K562 (cell line): ENCODE data around the gene FAM83D.

Experiments
- CEBPB ChIP-seq: fragments of 450-650 bp; IDR thresholded peaks from 2 replicates; pipeline ENCODE4 v1.6.1; 2016; ENCODE audit warnings: missing genetic modification characterization, missing compliant biosample characterization
- CHD2 ChIP-seq: IDR thresholded peaks from 2 replicates; pipeline ENCODE4 v1.6.1; 2011; ENCODE audit warnings: low read depth, low read length
- E2F5 ChIP-seq: sonication (generic); formaldehyde crosslinking; IDR thresholded peaks from 2 replicates; pipeline ENCODE4 v1.8.0; 2022; ENCODE audit warnings: mild to moderate bottlenecking, missing genetic modification reagents
- EGR1 ChIP-seq: fragments of 450-650 bp; conservative IDR thresholded peaks from 2 replicates; pipeline ENCODE4 v1.6.1; 2017; ENCODE audit warnings: mild to moderate bottlenecking
- EP300 ChIP-seq: IDR thresholded peaks from 2 replicates; pipeline ENCODE4 v1.6.1; 2012; ENCODE audit warnings: low read length, improper control_type of control experiment
- ETV6 ChIP-seq, 3 experiments: fragments of 150-350 bp in 1 of 3; sonication (generic) in 1 of 3; formaldehyde crosslinking in 1 of 3; IDR thresholded peaks; 2 replicates each; pipeline versions ENCODE4 v1.6.1 to v1.8.0; 2014 to 2022; ENCODE audit warnings: borderline replicate concordance in 2 of 3, low read depth in 2 of 3, antibody characterized with exemption in 1 of 3, low read length in 1 of 3, mild to moderate bottlenecking in 1 of 3, missing genetic modification reagents in 1 of 3
- MED1 ChIP-seq: sonication (generic); formaldehyde crosslinking; IDR thresholded peaks from 2 replicates; pipeline ENCODE4 v1.8.1; 2023; ENCODE audit warnings: missing genetic modification reagents, borderline replicate concordance
- NFIC ChIP-seq: fragments of 450-650 bp; IDR thresholded peaks from 2 replicates; pipeline ENCODE4 v1.6.1; 2017; ENCODE audit warnings: mild to moderate bottlenecking, inconsistent platforms
- RFX7 ChIP-seq: fragments of 250-450 bp; sonication (Bioruptor Pico); IDR thresholded peaks from 2 replicates; pipeline ENCODE4 v1.5.1; 2021; ENCODE audit warnings: mild to moderate bottlenecking

DNA sequence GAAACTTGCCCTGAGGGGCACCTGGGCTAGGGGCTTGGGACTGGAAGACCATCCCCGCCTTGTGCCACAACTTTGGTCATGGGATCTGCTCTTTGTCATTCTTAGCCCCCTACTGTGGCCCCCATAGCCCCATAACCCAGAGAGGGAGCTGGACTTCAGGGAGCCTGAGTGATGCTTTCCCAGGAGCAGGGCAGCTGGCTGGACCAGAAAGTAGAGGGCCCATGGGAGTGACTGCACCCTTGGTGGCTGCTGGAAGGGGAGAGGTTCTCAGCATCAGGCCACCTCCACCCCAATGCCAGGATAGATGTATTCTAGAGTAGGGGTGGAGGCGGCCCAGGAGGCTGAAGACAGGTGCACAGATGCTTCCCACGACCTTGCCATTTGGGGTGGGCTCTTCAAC, 5.8 kb upstream of the FAM83D start:
- TF ChIP-seq CEBPB (tag) (no peak), ETV6 (IDR thresholded peaks at IDR 0.05; ENCODE audit: borderline replicate concordance in 1 of 2, low read depth in 2 of 2, low read length in 1 of 2) (no peak), ETV6 (CRISPR knock-in tag; IDR thresholded peaks at IDR 0.05; ENCODE audit: borderline replicate concordance) (no peak), MED1 (CRISPR knock-in tag) (no peak), EGR1 (no peak), CHD2 (no peak), NFIC (no peak), E2F5 (CRISPR knock-in tag) (no peak), EP300 (no peak), RFX7 (CRISPR knock-in tag) (no peak)
